Smooth muscle cell (in vitro differentiated cells): ENCODE measurements around the gene GOLGA6L6. TPM values are rescaled to one million over a fixed set of nuclear protein-coding genes. Genes with fewer than 3 reads are reported as not detected.
"Not testable (repeated sequence)": the region's sequence is repeated elsewhere in the genome, so short reads cannot be mapped to it uniquely, and the experiment has no call there.

Experiments
- DNase-seq: peaks from one replicate; lab custom pipeline; 2025; ENCODE audit not compliant: unreplicated experiment; lab: John Stamatoyannopoulos, UW
- H2AFZ ChIP-seq: fragments of 200-600 bp; sonication (generic); 2 replicates; pipeline ENCODE4 v1.6.0; 2016; ENCODE audit warnings: antibody characterized with exemption, low read depth, mild to moderate bottlenecking
- H3F3A ChIP-seq: fragments of 200-600 bp; sonication (generic); 2 replicates; pipeline ENCODE4 v1.6.0; 2017; ENCODE audit warnings: antibody characterized with exemption, low read depth
- H3K27ac ChIP-seq: fragments of 200-600 bp; sonication (generic); 2 replicates; pipeline ENCODE4 v1.5.1; 2016; ENCODE audit warnings: low read depth, mild to moderate bottlenecking
- H3K27me3 ChIP-seq: fragments of 200-600 bp; sonication (generic); 2 replicates; pipeline ENCODE4 v1.6.1; 2016; ENCODE audit warnings: low read depth, mild to moderate bottlenecking
- H3K36me3 ChIP-seq: fragments of 200-600 bp; sonication (generic); 2 replicates; pipeline ENCODE4 v1.5.1; 2016; ENCODE audit warnings: low read depth
- H3K4me1 ChIP-seq: fragments of 200-600 bp; sonication (generic); 2 replicates; pipeline ENCODE4 v1.5.1; 2016; ENCODE audit warnings: low read depth
- H3K4me2 ChIP-seq: fragments of 200-600 bp; sonication (generic); 2 replicates; pipeline ENCODE4 v1.6.0; 2016; ENCODE audit warnings: mild to moderate bottlenecking
- H3K4me3 ChIP-seq: fragments of 200-600 bp; sonication (generic); 2 replicates; pipeline ENCODE4 v1.5.1; 2016; ENCODE audit warnings: mild to moderate bottlenecking
- H3K79me2 ChIP-seq: fragments of 200-600 bp; sonication (generic); 2 replicates; pipeline ENCODE4 v1.6.0; 2016; ENCODE audit warnings: low read depth, mild to moderate bottlenecking
- H3K9ac ChIP-seq: fragments of 200-600 bp; sonication (generic); 2 replicates; pipeline ENCODE4 v1.6.0; 2016; ENCODE audit warnings: low read depth
- H3K9me3 ChIP-seq: fragments of 200-600 bp; sonication (generic); replicated peaks from 2 replicates; pipeline ENCODE4 v1.5.1; 2016; ENCODE audit warnings: low read depth
- H4K20me1 ChIP-seq: fragments of 200-600 bp; sonication (generic); 2 replicates; pipeline ENCODE4 v1.6.0; 2016; ENCODE audit warnings: low read depth
- WGBS: methylation state at CpG from one replicate; pipeline ENCODE4 v1.1.7; 2016; ENCODE audit warnings: low lambda C conversion rate; 5-methylcytosine and 5-hydroxymethylcytosine counted together
- polyA plus RNA-seq: library from polyadenylated mRNA; unstranded; fragments of >200 nt; fragmentation: Nextera tagmentation; extraction: Ambion mirVana; gene quantifications from 2 replicates; pipeline ENCODE4 v1.2.1, GENCODE V29; 2016
- total RNA-seq: library from RNA; depleted of rRNA; stranded (reverse); fragments of >200 nt; gene quantifications from 2 replicates; pipeline ENCODE4 v1.2.3, GENCODE V29; 2014

The GOLGA6L6 gene
- total and polyA plus RNA-seq, 2 experiments from 2014 or later = not detected

DNA sequence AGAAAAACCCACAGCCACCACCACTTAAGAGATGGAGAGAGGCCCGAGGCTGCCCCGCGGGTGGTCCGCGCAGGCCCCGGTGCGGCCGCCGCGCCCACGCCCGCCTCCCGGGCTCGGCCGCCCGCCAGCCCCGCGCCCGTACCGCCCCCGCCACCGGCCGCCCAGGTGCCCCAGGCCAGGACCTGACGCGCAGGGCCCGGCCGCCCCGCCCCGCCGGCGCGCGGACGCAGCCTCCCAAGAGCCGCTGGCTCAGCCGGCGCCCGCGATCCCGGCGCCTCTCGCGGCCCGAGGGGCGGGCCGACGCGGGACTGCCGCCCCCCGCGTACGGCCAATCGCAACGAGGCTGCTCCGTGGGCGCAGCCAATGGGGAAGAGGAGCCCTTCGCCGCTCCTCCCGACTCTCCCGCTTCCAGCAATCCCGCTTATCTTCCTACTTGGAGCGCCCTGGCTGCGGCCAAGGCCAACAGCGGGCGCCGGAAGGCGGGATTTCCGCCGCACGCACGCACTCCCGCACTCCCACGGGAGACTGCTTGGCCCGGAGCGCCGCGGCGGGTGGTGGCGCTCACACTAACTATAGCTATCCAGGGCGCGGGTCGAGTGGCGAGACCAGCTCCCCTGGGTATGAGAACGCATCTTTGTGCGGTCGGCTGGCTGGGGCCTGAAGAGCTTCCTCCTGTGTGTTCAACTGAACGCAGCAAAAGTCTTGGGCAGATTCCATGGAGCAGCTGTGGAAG lies 35.5 kb downstream of the GOLGA6L6 start:
- H3K4me1 ChIP-seq, H3K27ac ChIP-seq, H3K9me3 ChIP-seq, H3K9ac ChIP-seq, H3F3A ChIP-seq, DNase-seq, H3K27me3 ChIP-seq, H3K36me3 ChIP-seq, H3K4me2 ChIP-seq, H3K4me3 ChIP-seq, H4K20me1 ChIP-seq, H2AFZ ChIP-seq, H3K79me2 ChIP-seq: not testable (repeated sequence)
- no CpG with 5 or more reads among the region's 87 CpGs for WGBS

GRCh38 chr15:20502839-20503238 lies 38.8 kb downstream of the GOLGA6L6 start:
- not testable (repeated sequence) for H3K4me2 ChIP-seq, DNase-seq, H3K79me2 ChIP-seq, H3K36me3 ChIP-seq, H2AFZ ChIP-seq, H3K4me3 ChIP-seq, H3K9ac ChIP-seq, H3K27me3 ChIP-seq, H3F3A ChIP-seq, H4K20me1 ChIP-seq, H3K27ac ChIP-seq, H3K4me1 ChIP-seq, H3K9me3 ChIP-seq
- WGBS = no CpG with 5 or more reads among the region's 3 CpGs

DNA sequence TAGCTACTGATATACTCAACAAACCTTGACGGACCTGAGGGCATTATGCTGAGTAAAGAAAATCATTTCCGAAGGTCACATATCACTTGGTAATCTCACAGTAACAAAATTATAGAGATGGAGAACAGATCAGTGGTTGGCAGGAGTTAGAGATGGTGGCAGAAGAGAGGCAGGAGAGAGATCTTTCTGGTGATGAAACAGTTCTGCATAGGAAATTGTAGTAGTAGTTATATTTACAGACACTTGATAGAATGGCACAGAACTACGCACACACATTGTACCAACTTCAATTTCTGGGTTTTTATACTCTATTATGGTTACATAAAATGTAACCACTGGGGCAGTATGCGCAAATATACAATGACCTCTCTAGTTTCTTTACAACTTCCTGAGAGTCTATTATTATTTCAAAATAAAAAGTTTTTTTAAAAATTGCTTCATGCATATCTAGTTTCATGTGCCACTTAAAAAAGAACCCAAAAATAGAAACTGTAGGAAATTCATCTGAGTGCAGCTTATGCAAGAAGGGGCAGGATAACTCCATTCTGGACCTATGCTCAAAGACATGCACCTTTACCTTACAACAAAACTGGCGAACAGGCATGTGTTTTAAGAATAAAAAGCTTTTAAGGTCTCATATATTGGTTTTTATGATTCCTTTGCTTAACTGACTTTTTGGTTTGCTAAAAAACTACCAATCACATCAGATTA lies 39.9 kb downstream of the GOLGA6L6 start:
- not testable (repeated sequence) for H3K4me1 ChIP-seq, H3K9me3 ChIP-seq, H4K20me1 ChIP-seq, H3K4me2 ChIP-seq, H2AFZ ChIP-seq, H3K4me3 ChIP-seq, H3K9ac ChIP-seq, DNase-seq, H3K27me3 ChIP-seq, H3K79me2 ChIP-seq, H3F3A ChIP-seq, H3K27ac ChIP-seq, H3K36me3 ChIP-seq
- no CpG with 5 or more reads among the region's 5 CpGs for WGBS

DNA sequence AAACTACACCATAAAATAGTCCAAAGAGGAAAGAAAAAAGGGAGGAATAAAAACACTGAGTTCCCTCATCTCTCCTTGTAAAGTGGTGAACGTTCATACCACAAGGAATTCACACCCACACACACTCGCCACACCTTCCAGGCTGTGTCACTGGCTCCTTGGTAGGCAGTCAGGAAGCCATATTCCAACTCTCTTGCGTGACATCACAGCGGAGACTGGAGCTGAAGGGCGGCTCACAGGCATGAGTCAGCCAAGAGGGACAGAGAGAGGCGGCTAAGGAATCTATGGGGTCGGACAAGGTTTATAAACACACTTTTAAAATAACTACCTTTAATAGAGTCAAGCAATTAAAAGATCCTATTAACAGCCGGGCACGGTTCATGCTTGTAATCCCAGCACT lies 43.8 kb downstream of the GOLGA6L6 start:
- not testable (repeated sequence) for H3K9ac ChIP-seq, H2AFZ ChIP-seq, H4K20me1 ChIP-seq, H3K27me3 ChIP-seq, H3K9me3 ChIP-seq, H3K79me2 ChIP-seq, H3K4me1 ChIP-seq, H3F3A ChIP-seq, DNase-seq, H3K27ac ChIP-seq, H3K36me3 ChIP-seq, H3K4me2 ChIP-seq, H3K4me3 ChIP-seq
- WGBS = no CpG with 5 or more reads among the region's 9 CpGs

- 76% methylated on average over 3 of the region's 5 CpGs for WGBS
- DNase-seq, H3K9me3 ChIP-seq, H3K27ac ChIP-seq, H4K20me1 ChIP-seq, H2AFZ ChIP-seq, H3K27me3 ChIP-seq, H3K36me3 ChIP-seq, H3F3A ChIP-seq, H3K4me1 ChIP-seq, H3K79me2 ChIP-seq, H3K4me2 ChIP-seq, H3K4me3 ChIP-seq, H3K9ac ChIP-seq: not testable (repeated sequence)
Observed at GRCh38 chr15:20493035-20493434, 48.6 kb downstream of the GOLGA6L6 start.

DNA sequence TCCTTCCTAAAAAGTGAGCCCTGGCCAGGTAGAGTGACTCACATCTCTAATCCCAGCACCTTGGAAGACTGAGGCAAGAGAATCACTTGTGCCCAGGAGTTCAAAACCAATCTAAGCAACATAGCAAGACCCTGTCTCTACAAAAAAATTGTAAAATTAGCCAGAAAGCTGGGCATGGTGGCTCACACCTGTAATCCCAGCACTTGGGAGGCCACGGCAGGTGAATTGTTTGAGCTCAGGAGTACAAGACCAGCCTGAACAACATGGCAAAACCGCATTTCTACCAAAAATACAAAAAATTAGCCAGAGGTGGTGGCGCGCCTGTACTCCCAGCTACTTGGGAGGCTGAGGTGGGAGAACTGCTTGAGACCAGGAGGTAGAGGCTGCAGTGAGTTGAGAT lies 49.0 kb downstream of the GOLGA6L6 start:
- 84% methylated on average over 4 of the region's 4 CpGs for WGBS
- not testable (repeated sequence) for DNase-seq, H4K20me1 ChIP-seq, H3K4me3 ChIP-seq, H3K27me3 ChIP-seq, H3K79me2 ChIP-seq, H3K9me3 ChIP-seq, H3F3A ChIP-seq, H3K4me2 ChIP-seq, H3K36me3 ChIP-seq, H3K9ac ChIP-seq, H3K27ac ChIP-seq, H3K4me1 ChIP-seq, H2AFZ ChIP-seq

DNA sequence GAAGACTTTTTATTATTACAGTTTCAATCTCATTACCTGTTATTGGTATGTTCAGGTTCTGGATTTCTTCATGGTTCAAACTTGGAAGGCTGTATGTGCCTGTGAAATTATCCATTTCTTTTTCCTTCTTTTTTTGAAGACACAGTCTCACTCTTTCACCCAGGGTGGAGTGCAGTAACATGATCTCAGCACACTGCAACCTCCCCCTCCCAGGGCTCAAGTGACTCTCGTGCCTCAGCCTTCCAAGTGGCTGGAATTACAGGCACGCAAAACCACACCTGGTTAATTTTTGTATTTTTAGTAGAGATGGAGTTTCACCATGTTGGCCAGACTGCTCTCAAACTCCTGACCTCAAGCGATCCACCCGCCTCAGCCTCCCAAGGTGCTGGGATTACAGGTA lies 52.3 kb downstream of the GOLGA6L6 start:
- not testable (repeated sequence) for H3K9me3 ChIP-seq, H3F3A ChIP-seq, H3K36me3 ChIP-seq, H3K27ac ChIP-seq, H2AFZ ChIP-seq, H3K4me2 ChIP-seq, H3K4me3 ChIP-seq, H4K20me1 ChIP-seq, H3K4me1 ChIP-seq, H3K9ac ChIP-seq, H3K79me2 ChIP-seq, DNase-seq, H3K27me3 ChIP-seq
- WGBS = 84% methylated on average over 3 of the region's 4 CpGs
